OCI-LY7 (cell line): ENCODE measurements around the gene GNS.

Experiments
- CTCF ChIP-seq: fragments of 200-600 bp; sonication (generic); conservative IDR thresholded peaks from 2 replicates; pipeline ENCODE4 v1.5.1; 2014; ENCODE audit warnings: mild to moderate bottlenecking, antibody characterized with exemption, low read length, moderate library complexity, mixed read lengths
- EZH2phosphoT487 ChIP-seq: fragments of 200-600 bp; sonication (generic); IDR thresholded peaks from 2 replicates; pipeline ENCODE4 v1.6.1; 2018; ENCODE audit warnings: low read depth, borderline replicate concordance, mild to moderate bottlenecking, mixed run types, antibody characterized with exemption, low read length, moderate library complexity, mixed read lengths

GRCh38 chr12:64773386-64773785 is 14.2 kb upstream of the GNS start:
- TF ChIP-seq CTCF (no peak), EZH2phosphoT487 (no peak)
